C4-2B (cell line): ENCODE results near the gene UQCRC2.

Experiments
- ZFX ChIP-seq: fragments of 450-650 bp; IDR thresholded peaks from 2 replicates; pipeline ENCODE4 v1.6.1; 2017
- TF ChIP-seq, protein P1 (sequence below): fragments of 450-650 bp; conservative IDR thresholded peaks from 2 replicates; pipeline ENCODE4 v1.5.1; 2017; ENCODE audit warnings: mild to moderate bottlenecking

DNA sequence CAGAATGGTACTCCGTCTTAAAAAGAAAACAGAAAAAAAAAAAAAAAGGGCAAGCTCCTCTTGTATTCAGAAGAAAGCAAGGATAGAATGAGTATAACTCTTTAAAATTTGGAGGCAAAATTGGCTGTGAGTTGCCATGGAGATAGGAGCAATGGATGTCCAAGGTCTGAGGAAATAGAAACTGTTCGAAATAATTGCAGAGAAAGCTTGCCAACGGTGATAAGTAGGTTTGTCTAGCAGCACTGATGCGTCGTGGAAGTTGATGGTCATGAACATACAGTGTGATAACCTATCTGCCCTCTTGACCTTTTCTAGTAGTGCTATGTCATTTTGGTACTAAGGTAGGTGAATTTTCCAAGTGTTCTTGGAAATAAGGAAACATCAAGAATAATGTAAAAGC, 57.7 kb downstream of the UQCRC2 start:
- TF ChIP-seq, protein P1, sequence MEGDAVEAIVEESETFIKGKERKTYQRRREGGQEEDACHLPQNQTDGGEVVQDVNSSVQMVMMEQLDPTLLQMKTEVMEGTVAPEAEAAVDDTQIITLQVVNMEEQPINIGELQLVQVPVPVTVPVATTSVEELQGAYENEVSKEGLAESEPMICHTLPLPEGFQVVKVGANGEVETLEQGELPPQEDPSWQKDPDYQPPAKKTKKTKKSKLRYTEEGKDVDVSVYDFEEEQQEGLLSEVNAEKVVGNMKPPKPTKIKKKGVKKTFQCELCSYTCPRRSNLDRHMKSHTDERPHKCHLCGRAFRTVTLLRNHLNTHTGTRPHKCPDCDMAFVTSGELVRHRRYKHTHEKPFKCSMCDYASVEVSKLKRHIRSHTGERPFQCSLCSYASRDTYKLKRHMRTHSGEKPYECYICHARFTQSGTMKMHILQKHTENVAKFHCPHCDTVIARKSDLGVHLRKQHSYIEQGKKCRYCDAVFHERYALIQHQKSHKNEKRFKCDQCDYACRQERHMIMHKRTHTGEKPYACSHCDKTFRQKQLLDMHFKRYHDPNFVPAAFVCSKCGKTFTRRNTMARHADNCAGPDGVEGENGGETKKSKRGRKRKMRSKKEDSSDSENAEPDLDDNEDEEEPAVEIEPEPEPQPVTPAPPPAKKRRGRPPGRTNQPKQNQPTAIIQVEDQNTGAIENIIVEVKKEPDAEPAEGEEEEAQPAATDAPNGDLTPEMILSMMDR: no peak
- TF ChIP-seq ZFX: no peak
